Epithelial cell of esophagus (primary cell): ENCODE measurements around the gene AMOTL2.

Source experiments
- DNase-seq: peaks from one replicate; pipeline ENCODE4 v3.0.0; 2010; ENCODE audit warnings: low read depth
- H3K4me3 ChIP-seq: 2 replicates; pipeline ENCODE4 v1.5.1; 2011; ENCODE audit warnings: mild to moderate bottlenecking, low read length, control low read depth
- CTCF ChIP-seq: IDR thresholded peaks from 2 replicates; pipeline ENCODE4 v1.5.1; 2011; ENCODE audit warnings: low read depth, mild to moderate bottlenecking, low read length, control low read depth, inconsistent platforms; ENCODE audit not compliant: insufficient read depth; ENCODE audit errors: missing control alignments

AMOTL2 gene

GRCh38 chr3:134366928-134367811 is 7.1 kb downstream of the AMOTL2 start:
- no peak for DNase-seq
- H3K4me3 ChIP-seq = no peak overlapping the region
- no peak for TF ChIP-seq CTCF

DNA sequence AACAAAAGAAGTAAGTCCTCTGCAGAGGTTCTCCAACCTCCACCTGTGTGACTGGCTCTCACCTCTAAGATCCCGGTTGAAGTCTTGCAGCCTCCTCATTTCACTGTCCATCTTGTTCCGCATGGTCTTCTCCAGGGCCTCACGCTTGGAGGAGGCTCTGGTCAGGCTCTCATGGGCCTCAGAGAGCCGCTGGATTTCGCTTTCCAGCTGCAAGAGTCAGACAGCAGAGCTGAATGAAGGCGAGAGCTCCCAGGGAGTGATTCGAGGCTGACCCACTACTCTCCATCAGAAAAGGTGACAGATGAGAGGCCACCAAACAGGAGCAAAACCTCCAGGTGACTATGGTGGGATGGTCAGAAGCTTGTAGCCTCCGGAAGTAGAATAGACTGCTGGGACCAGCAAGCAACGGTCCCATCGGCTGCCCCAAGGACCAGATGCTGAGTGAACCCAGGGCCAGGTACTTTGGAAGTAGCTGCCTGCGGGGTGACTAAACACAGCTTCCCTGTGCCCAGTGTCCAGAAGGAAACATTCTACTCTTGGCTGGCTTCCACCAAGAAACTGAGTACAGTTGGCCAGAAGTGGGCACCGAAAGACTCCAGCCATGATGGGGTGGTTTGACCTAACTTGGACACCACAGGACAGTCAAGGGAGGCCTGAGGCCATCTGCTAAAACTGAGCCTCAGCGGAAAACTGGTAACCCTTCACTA is 7.9 kb downstream of the AMOTL2 start:
- DNase-seq = no peak
- no peak for TF ChIP-seq CTCF
- H3K4me3 ChIP-seq = no peak overlapping the region

- DNase-seq = no peak
Observed at GRCh38 chr3:134365766-134366065, 8.5 kb downstream of the AMOTL2 start.

GRCh38 chr3:134364936-134365765 is 9.1 kb downstream of the AMOTL2 start:
- DNase-seq = no peak
- H3K4me3 ChIP-seq = no peak overlapping the region
- no peak for TF ChIP-seq CTCF

More at GRCh38 chr3:134365766-134366065, 8.5 kb downstream of the AMOTL2 start:
- no peak for TF ChIP-seq CTCF
- no peak overlapping the region for H3K4me3 ChIP-seq

DNA sequence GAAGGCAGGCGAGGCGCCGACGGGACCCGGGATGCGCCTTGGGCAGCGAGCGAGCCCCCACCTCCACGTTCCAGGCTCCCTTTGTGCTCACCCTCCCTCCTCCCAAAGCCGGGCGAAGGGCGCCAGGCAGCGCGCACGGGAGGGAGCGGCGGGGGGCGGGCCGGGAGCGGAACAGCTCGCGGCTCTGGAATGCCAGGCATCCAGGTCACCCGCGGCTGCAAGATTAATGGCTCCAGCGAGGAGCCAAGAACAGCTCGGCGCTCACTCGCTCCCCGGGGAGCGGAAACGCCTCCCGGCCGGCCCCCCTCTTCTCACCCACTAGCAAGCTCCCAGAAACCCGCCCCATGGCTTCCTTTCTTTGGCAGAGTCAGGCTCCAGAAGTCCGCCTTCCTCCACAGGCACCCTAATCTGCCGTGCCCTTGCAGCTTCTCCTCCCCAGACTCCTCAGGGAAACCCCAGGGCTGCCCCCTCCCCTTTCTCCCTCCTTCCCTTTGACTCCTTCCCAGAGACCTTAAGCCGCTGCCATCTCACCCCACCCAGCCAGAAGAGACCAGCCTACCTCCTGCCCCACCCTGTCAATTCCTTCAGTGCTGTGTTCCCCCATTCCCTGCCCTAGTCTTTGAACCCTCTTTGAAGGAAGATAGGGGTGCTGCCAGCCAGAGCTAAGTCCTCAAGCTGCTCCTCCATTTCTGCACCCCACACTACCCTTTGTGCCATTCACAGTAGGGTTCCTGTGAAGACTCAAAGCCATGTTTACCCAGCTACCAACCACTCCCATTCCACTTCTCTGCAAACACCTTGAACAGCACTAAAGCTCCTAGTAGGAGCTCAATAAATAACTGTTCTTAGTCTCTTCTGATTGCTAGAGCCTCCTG is 9.9 kb downstream of the AMOTL2 start:
- peak; percentile 95 for DNase-seq
- peak overlapping the region; percentile 0 for H3K4me3 ChIP-seq
- no peak for TF ChIP-seq CTCF

- DNase-seq = no peak
- TF ChIP-seq CTCF = no peak
- H3K4me3 ChIP-seq = no peak overlapping the region
Observed at GRCh38 chr3:134363381-134363755, 10.9 kb downstream of the AMOTL2 start.
